ENCODE data around the gene TRPC4AP. TPM values are rescaled to one million over a fixed set of nuclear protein-coding genes. Genes with fewer than 3 reads are reported as not detected.

The TRPC4AP gene
- total and polyA plus RNA-seq, 12 donors, result 26.2 to 46.4 (median 38.0) TPM

DNA sequence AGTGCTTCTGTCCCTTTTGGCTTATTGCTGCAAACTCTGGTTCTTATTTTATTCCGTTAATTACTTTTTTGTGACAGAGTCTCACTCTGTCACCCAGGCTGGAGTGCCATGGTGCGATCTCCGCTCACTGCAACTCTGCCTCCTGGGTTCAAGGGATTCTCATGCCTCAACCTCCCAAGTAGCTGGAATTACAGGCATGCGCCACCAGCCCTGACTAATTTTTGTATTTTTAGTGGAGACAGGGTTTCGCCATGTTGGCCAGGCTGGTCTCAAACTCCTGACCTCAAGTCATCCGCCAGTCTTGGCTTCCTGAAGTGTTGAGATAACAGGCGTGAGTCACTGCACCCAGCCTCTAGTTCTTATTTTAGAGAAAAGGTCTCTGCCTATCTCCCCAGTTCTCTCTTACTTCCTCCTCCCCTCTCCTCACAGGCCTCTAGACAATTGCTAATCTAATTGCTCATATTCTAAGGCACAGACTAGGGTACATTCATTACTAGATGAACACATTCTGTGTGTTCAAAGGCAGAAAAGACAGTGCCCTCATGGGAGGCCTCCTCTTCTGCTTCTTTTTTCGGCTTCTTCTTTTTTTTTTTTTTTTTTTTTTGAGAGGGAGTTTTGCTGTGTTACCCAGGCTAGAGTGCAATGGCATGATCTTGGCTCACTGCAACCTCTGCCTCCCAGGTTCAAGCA, 27.6 kb upstream of the TRPC4AP start:
- TF ChIP-seq, protein P1, sequence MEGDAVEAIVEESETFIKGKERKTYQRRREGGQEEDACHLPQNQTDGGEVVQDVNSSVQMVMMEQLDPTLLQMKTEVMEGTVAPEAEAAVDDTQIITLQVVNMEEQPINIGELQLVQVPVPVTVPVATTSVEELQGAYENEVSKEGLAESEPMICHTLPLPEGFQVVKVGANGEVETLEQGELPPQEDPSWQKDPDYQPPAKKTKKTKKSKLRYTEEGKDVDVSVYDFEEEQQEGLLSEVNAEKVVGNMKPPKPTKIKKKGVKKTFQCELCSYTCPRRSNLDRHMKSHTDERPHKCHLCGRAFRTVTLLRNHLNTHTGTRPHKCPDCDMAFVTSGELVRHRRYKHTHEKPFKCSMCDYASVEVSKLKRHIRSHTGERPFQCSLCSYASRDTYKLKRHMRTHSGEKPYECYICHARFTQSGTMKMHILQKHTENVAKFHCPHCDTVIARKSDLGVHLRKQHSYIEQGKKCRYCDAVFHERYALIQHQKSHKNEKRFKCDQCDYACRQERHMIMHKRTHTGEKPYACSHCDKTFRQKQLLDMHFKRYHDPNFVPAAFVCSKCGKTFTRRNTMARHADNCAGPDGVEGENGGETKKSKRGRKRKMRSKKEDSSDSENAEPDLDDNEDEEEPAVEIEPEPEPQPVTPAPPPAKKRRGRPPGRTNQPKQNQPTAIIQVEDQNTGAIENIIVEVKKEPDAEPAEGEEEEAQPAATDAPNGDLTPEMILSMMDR (IDR thresholded peaks at IDR 0.05), result no peak
- 75 to 77% methylated on average over 8 of the region's 8 CpGs for WGBS, 2 donors

DNA sequence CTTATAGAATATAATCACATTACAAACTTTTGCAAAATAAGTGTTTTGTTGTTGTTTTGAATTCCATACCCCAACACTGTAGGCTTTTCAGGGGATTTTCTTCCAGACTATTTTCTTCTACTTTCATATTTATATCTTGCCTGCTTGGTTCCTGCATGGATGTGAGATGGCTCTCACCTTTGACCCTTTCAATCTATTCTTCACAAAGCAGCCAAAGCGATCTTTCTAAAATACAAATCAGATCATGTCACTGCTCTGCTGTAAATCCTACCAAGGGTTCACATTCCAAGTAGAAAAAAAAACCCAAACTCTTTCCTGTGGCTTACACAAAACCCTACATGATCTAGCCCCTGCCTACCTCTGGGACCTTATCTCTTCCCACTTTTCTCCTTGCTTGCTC, 25.0 kb upstream of the TRPC4AP start:
- ATAC-seq (no peak), DNase-seq (no peak)
- Histone ChIP-seq H3K27me3 (no peaks in the 10 kb centered on the region), H3K4me1 (peaks cover 0 to 40% (median 13%) of the 10 kb centered on the region in 9 donors), H3K36me3 (peaks cover 0 to 96% (median 16%) of the 10 kb centered on the region in 9 donors), H3K4me3 (no peak overlapping the region), H3K9me3 (no peaks in the 10 kb centered on the region), H3K27ac (peak overlapping the region in 8 of 10 donors; percentile 22 to 68 (median 45))
- intact Hi-C loops (cut with DNase I), result no loop called here
- TF ChIP-seq, protein P1 (IDR thresholded peaks at IDR 0.05), result no peak
- WGBS, 2 donors, result 84 to 90% methylated on average over 1 of the region's 1 CpG

More for the DNA sequence above, 27.6 kb upstream of the TRPC4AP start:
- Histone ChIP-seq H3K36me3 (peaks cover 0 to 100% (median 28%) of the 10 kb centered on the region in 9 donors), H3K27ac (peak overlapping the region in 7 of 10 donors; percentile 27 to 78 (median 73)), H3K9me3 (no peaks in the 10 kb centered on the region), H3K4me3 (no peak overlapping the region), H3K4me1 (peaks cover 0 to 40% (median 13%) of the 10 kb centered on the region in 9 donors), H3K27me3 (no peaks in the 10 kb centered on the region)
- DNase-seq, result no peak
- intact Hi-C loops (cut with DNase I), result no loop called here
- ATAC-seq, result peak in 7 of 8 donors; percentile 30 to 89 (median 54)

DNA sequence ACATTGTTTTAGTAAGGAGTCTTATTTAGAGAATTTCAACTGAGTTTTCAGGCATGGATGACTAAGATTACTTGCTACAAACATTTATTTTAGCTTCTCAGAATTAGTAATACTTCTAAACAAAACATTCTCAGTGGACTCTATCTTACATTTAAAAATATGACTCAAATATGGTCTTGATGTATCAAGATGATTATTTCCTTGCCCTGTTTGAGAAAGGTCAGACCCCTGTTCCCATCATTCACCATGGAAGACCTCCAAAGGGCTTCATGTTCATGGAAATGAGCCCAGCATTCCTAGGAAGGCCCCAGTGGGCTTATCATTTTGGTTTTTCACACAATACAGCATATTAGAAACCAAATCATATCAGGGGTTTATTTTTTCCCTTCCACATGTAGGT, 24.6 kb upstream of the TRPC4AP start:
- Histone ChIP-seq H3K9me3 (no peaks in the 10 kb centered on the region), H3K4me1 (peaks cover 0 to 40% (median 13%) of the 10 kb centered on the region in 9 donors), H3K27me3 (no peaks in the 10 kb centered on the region), H3K36me3 (peaks cover 0 to 91% (median 12%) of the 10 kb centered on the region in 9 donors), H3K4me3 (no peak overlapping the region), H3K27ac (peak overlapping the region in 7 of 10 donors; percentile 15 to 68 (median 44))
- intact Hi-C loops (cut with DNase I), result no loop called here
- no peak for DNase-seq
- TF ChIP-seq, protein P1 (IDR thresholded peaks at IDR 0.05), result no peak
- ATAC-seq, result no peak

DNA sequence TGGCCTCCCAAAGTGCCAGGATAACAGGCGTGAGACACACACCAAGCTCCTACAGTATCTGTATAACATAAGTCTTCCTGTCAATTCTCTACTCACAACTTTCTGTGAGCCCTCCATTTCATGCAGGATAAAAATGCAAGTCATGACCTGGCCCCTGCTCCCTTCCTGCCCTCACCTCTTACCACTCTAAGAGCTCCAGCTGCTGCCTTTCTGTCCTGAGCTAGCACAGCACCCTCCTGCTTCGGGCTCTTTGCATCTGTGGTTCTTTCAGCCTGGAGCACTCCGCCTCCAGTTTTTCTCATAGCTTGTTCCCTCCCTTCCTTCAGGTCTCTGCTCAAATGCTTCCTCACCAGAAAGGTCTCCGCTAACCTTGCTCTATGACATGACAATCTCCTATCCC, 23.7 kb upstream of the TRPC4AP start:
- Histone ChIP-seq H3K27ac (peak overlapping the region in 8 of 10 donors; percentile 15 to 68 (median 43)), H3K4me1 (peaks cover 0 to 33% (median 10%) of the 10 kb centered on the region in 9 donors), H3K9me3 (no peaks in the 10 kb centered on the region), H3K36me3 (peaks cover 0 to 82% (median 12%) of the 10 kb centered on the region in 9 donors), H3K27me3 (no peaks in the 10 kb centered on the region), H3K4me3 (no peak overlapping the region)
- DNase-seq, result no peak
- ATAC-seq, result no peak
- TF ChIP-seq, protein P1 (IDR thresholded peaks at IDR 0.05), result no peak
- intact Hi-C loops (cut with DNase I), result no loop called here
- WGBS, 2 donors, result 92 to 94% methylated on average over 4 of the region's 4 CpGs
